GM18505 (cell line): ENCODE measurements around the gene SCYL2.
A peak's percentile ranks its signal among the peaks of the same experiment; 100 is the strongest.
"Not testable (repeated sequence)": the region's sequence is repeated elsewhere in the genome, so short reads cannot be mapped to it uniquely, and the experiment has no call there.

Source experiments
- ATAC-seq: cut with Tn5 transposase; IDR thresholded peaks from one replicate; pipeline ENCODE4 v1.9.1; 2021; ENCODE audit not compliant: unreplicated experiment
- POLR2A ChIP-seq: IDR thresholded peaks from 4 replicates; pipeline ENCODE4 v1.6.1; 2011; ENCODE audit warnings: borderline replicate concordance; ENCODE audit not compliant: insufficient read depth, insufficient read length; ENCODE audit errors: extremely low read depth

SCYL2 gene

GRCh38 chr12:100247765-100248164 lies 19.2 kb upstream of the SCYL2 start:
- no peak for TF ChIP-seq POLR2A
- ATAC-seq, result no peak

GRCh38 chr12:100248886-100249285 lies 18.1 kb upstream of the SCYL2 start:
- no peak for TF ChIP-seq POLR2A
- ATAC-seq, result no peak

DNA sequence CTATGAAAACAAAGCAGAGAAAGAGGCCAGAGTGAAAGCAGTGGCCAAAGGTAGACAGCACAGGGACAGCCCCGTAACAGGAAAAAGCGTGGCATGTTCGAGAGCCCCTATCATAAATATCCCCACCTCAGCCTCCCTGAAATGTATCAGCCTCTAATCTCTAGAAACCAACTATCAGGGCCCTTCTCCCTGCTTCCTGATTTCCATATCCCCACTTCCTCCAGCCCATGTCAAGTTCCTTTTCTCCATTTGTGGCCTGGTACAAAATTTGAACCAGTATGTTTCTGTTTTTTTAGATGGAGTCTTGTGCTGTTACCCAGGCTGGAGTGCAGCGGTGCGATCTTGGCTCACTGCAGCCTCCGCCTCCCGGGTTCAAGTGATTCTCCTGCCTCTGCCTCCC lies 17.0 kb upstream of the SCYL2 start:
- no peak for TF ChIP-seq POLR2A
- ATAC-seq, result no peak

DNA sequence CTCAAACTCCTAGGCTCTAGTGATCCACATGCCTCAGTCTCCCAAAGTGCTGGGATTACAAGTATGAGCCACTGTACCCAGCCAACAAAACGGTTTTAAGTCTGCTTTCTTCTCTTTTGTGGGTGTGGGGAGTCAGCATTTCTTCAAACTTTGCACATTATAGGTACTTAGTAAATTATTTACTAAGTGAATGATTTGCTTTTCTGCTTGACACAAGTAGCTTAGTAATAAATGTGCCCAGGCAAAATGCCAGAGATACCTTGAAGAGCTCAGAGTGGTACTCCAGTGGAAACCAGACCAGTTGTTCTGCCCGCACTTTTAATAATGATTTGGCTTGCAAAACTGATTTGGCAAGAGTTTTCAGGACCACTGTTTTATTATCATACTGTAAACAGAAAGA lies 15.1 kb upstream of the SCYL2 start:
- no peak for ATAC-seq
- TF ChIP-seq POLR2A, result no peak

DNA sequence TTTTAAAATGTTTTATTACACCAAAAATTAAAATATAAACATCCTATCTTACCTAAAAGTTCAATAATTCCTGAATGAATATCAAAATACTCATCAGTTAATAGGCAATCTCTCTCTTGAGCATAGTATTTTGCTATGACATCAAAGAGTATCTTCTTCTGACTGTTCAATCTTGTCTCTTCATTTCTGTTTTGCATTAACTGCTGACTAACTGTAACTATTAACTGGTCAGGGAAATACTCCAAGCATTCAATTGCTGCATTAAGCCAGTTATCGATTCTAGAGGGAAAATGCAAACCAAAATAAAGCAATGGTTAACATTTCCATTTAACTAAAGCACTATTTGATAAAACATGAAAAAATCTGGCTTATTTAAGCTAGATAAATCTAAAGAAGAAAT lies 13.5 kb upstream of the SCYL2 start:
- ATAC-seq, result no peak
- no peak for TF ChIP-seq POLR2A

GRCh38 chr12:100254876-100255275 lies 12.1 kb upstream of the SCYL2 start:
- TF ChIP-seq POLR2A, result no peak
- no peak for ATAC-seq

GRCh38 chr12:100258127-100258526 lies 8.8 kb upstream of the SCYL2 start:
- ATAC-seq, result no peak
- no peak for TF ChIP-seq POLR2A

GRCh38 chr12:100263131-100263530 lies 3.8 kb upstream of the SCYL2 start:
- ATAC-seq, result no peak
- TF ChIP-seq POLR2A, result no peak

GRCh38 chr12:100265107-100265506 lies 1.9 kb upstream of the SCYL2 start:
- ATAC-seq, result not testable (repeated sequence)

DNA sequence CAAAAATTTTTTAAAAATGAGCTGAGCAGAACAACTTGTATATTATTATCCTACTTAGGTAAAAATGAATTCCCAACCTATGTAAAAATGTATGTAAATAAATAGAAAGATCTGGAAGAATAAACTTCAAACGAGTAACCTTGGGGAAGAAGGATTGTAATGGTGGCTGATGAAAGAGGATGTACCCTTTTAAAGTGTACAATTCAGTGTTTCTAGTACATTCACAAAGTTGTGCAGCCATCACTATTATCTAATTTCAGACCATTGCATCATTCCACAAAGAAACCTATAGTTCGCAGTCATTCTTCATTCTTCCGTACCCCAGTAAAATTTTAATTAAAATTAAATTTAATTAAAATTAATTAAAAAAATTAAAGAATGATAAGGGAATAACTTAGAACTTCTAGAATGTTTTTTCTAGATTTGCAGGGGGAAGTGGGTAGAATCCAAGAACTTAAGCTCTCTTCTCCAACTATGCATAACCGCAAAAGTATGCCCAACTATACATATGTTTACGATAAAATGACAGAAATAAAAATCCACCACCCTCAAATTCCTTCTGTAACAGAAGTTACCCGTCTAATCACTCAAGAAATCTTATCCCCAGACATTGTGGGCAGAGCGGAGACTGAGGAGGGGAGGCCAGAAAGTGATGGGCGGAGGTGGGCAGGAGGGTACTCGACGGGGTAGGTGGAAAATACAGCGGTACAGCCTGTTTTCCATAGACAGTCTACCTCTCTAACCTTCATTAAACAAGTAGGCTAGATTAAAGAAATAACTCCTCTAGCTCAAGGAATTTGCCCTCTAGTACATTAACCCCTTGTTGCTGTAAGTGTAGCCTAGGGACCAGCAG lies 1.0 kb upstream of the SCYL2 start:
- no peak for TF ChIP-seq POLR2A
- ATAC-seq, result no peak

GRCh38 chr12:100266585-100266834 lies 467 bp upstream of the SCYL2 start:
- ATAC-seq, result peak; percentile 82
- TF ChIP-seq POLR2A, result no peak

DNA sequence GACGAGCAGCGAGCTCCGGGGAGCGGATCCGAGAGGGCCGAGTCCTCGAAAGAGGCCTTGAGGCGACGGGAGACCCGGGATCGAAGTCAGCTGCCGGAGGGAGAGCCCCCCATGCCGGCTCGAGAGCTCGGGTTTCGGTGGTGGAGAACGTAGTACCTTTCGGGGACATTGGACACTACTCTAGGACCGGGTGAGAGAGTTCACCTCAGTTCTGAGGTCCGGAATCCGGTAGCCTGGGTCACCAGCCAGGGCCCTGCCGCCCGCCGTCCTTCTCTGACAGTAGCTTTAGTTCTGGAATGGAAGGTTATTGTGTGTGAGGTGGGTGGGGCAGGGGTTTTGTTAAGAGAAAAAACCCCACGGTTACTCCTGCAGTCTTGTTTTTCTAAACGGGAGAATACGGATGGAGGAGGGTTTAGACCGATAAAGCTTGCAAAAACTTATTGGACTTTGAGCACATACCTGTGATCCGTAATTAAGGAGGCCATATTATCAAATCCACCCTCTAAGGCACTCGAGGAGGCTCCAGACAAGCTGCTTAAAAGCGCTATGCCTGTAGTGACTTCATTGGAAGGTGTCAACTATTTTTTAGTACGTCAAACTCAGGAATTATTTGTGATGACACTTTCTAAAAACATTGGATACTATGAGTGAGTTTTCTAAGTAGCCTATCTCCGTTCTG lies 765 bp downstream of the SCYL2 start:
- peak; percentile 7 for ATAC-seq
- no peak for TF ChIP-seq POLR2A

DNA sequence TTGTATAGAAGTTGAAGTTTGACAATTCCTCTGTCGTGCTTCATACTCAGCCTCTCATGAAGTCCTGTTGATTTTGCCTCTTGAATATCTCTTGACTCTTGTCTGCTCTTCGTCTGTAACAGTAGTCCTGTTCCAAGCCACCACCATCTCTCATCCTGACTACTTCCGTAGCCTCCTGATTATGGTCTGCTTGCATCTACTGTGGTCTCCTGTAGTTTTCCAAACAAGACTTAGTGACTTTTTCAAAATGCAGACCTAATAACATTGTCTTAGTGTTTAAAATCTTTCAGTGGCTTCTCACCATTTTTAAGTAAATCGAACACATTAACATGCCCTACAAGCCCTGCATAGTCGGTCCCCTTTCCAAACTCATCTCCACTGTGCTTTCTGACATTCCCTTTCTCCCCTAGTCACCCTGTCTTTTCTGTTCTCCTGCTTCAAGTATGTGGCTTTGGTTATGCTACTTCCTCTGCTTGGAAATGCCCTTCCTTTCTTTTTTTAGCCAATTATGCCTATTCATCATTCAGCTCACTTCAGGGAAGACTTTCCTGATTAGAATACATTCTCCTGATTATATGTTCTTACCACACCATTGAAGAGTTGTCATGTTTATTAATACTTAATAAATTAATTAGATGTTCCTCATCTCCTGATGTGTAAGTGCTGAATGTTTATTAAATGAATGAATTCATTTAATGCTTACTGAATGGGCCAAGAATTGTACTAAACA lies 2.0 kb downstream of the SCYL2 start:
- TF ChIP-seq POLR2A, result no peak
- no peak for ATAC-seq

- ATAC-seq, result no peak
- TF ChIP-seq POLR2A, result no peak
Measured at GRCh38 chr12:100273782-100274181, 6.8 kb downstream of the SCYL2 start.
